Gastroesophageal sphincter (tissue), 4 donors: ENCODE data around the gene MGRN1. TPM values are rescaled to one million over a fixed set of nuclear protein-coding genes. Genes with fewer than 3 reads are reported as not detected.

ENCODE experiments used
- ATAC-seq: fragments of 150-250 bp; one replicate; pipeline ENCODE4 v1.9.1; 2016; ENCODE audit warnings: mild to moderate bottlenecking, moderate library complexity
- H3K27ac ChIP-seq, 4 donors: fragments of 200-600 bp; sonication (generic) in 3 of 4; 1 replicate in 3 of 4; 2 replicates in 1 of 4; pipeline ENCODE4 v1.5.1; 2016 to 2019
- H3K27me3 ChIP-seq: fragments of 200-600 bp; sonication (generic); one replicate; pipeline ENCODE4 v1.5.1; 2019
- H3K36me3 ChIP-seq, 2 donors: fragments of 200-600 bp; sonication (generic); one replicate each; pipeline ENCODE4 v1.5.1; 2019; ENCODE audit warnings: control low read depth in 1 of 2
- H3K4me1 ChIP-seq, 3 donors: fragments of 200-600 bp; sonication (generic); 1 replicate in 2 of 3; 2 replicates in 1 of 3; pipeline ENCODE4 v1.5.1; 2016 to 2019; ENCODE audit warnings: control low read depth in 2 of 3
- H3K4me3 ChIP-seq, 2 donors: fragments of 200-600 bp; sonication (generic); one replicate each; pipeline ENCODE4 v1.5.1; 2019; ENCODE audit warnings: mild to moderate bottlenecking in 1 of 2, moderate library complexity in 1 of 2
- H3K9me3 ChIP-seq, 3 donors: fragments of 200-600 bp; sonication (generic); one replicate each; pipeline ENCODE4 v1.5.1; 2017 to 2019; ENCODE audit warnings: control low read depth in 2 of 3
- EP300 ChIP-seq: sonication (generic); formaldehyde crosslinking; IDR thresholded peaks from one replicate; pipeline ENCODE4 v1.6.1; 2017; ENCODE audit warnings: antibody characterized with exemption, mild to moderate bottlenecking
- POLR2A ChIP-seq, 2 donors: fragments of 450-650 bp; IDR thresholded peaks; one replicate each; pipeline ENCODE4 v1.6.1; 2017; ENCODE audit warnings: antibody characterized with exemption in 2 of 2, mild to moderate bottlenecking in 2 of 2, moderate library complexity in 1 of 2
- POLR2AphosphoS5 ChIP-seq: sonication (generic); formaldehyde crosslinking; IDR thresholded peaks from one replicate; pipeline ENCODE4 v1.6.1; 2017; ENCODE audit warnings: antibody characterized with exemption
- WGBS, 2 donors: methylation state at CpG; one replicate each; pipeline ENCODE4 v1.1.5; 2018; ENCODE audit warnings: low coverage in 1 of 2; 5-methylcytosine and 5-hydroxymethylcytosine counted together
- total RNA-seq, 4 donors: library from RNA; depleted of rRNA; stranded (reverse); fragments of >200 nt; gene quantifications; one replicate each; pipeline ENCODE4 v1.1.0, GENCODE V29; 2016
- TF ChIP-seq, protein P1 (sequence below), 4 experiments: fragments of 200-600 bp in 2 of 4; fragments of 450-650 bp in 2 of 4; sonication (generic) in 1 of 4; IDR thresholded peaks; one replicate each; pipeline ENCODE4 v1.5.1; 2017 to 2019; ENCODE audit warnings: antibody characterized with exemption in 4 of 4, mild to moderate bottlenecking in 2 of 4, moderate library complexity in 2 of 4

Gene MGRN1
- total RNA-seq, 4 donors from 2014 or later, result 29.2 to 67.0 (median 40.5) TPM

DNA sequence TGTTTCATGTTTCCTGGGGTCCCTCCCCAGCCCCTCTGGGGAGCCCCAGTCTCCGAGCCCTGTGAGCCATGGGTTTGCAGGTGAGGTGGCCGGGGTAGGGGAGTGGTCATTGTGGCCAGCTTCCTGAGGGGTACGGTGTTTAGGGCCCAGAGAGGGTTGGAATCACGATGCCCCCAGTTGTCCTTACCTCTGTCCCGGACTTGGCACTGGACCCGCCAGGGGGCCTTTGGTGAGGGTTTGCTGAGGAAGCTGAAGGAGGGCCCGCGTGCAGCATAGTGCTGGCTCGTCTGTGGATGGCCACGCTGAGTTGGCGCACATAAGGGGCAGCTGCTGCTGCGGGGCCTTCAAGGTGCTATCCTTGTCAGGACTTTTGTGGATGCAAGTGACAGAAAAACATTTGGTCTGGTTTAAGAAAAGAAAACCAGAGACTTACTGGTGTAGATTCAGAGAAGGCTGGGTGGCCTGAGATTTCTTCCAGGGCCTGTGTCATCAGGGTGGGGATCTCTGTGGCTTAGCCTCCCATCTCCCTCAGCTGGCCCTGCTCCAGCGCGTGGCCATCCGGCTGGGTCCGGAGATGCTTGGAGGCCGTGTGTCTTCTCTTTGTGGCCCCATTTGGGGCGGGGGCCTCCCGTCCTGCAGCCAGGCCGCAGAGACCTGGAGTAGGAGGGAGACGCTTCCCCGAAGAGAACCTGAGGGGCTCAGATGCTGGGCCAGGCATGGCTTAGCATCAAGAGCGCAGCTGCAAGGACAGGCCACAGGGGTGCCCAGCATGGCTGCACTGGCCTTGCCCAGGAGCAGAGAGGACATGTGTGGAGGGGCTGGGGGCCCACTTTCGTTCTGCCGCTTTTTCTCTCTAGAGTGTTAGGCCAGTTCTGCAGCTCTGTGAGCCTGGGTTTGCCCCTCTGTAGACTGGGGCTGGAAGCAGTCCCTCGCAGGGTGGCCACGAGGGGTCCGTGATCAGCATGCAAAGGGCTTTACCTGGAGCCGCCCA lies 35.0 kb downstream of the MGRN1 start:
- ATAC-seq, result no peak
- peaks cover 0 to 39% (median 0%) of the 10 kb centered on the region in 3 donors for H3K4me1 ChIP-seq
- H3K4me3 ChIP-seq, result no peak overlapping the region
- H3K9me3 ChIP-seq, result no peaks in the 10 kb centered on the region
- H3K27me3 ChIP-seq, result no peaks in the 10 kb centered on the region
- H3K36me3 ChIP-seq, result peaks cover 0 to 92% of the 10 kb centered on the region in 2 donors
- peak overlapping the region in 1 of 4 donors; percentile 51 for H3K27ac ChIP-seq
- TF ChIP-seq, protein P1, sequence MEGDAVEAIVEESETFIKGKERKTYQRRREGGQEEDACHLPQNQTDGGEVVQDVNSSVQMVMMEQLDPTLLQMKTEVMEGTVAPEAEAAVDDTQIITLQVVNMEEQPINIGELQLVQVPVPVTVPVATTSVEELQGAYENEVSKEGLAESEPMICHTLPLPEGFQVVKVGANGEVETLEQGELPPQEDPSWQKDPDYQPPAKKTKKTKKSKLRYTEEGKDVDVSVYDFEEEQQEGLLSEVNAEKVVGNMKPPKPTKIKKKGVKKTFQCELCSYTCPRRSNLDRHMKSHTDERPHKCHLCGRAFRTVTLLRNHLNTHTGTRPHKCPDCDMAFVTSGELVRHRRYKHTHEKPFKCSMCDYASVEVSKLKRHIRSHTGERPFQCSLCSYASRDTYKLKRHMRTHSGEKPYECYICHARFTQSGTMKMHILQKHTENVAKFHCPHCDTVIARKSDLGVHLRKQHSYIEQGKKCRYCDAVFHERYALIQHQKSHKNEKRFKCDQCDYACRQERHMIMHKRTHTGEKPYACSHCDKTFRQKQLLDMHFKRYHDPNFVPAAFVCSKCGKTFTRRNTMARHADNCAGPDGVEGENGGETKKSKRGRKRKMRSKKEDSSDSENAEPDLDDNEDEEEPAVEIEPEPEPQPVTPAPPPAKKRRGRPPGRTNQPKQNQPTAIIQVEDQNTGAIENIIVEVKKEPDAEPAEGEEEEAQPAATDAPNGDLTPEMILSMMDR (IDR thresholded peaks at IDR 0.05), result no peak
- TF ChIP-seq EP300 (no peak), POLR2A (IDR thresholded peaks at IDR 0.05) (no peak), POLR2AphosphoS5 (no peak)
- WGBS, 2 donors, result 94 to 100% methylated on average over 4 to 5 of the region's 29 CpGs

DNA sequence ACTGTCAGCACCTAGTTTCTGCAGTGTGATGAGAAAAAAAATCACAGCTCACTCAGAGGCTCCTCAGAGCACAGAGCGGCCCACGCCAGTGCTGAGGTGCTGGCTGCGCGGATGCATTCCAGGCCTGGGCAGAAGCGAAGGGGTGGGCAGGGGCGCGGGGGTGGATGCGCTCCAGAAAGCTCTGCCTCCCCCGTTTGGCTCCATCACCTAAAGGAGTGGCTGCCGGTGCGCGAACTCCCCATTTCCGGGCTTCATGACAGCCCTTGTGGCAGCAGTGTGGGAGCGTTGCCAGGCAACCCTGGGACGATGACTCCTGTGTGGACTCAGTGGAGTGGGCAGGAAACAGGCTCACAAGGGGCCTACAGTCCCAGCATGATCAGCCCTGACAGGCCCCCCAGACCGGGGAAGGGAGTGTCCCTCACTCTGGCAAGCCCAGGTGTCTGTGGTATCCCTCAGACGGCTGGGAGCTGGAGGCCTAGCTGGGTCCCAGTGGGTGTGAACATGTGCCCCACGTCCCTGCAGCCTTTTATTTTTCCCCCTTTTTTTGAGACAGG lies 35.9 kb downstream of the MGRN1 start:
- TF ChIP-seq POLR2AphosphoS5 (no peak), POLR2A (IDR thresholded peaks at IDR 0.05) (no peak), EP300 (no peak)
- TF ChIP-seq, protein P1 (IDR thresholded peaks at IDR 0.05), result no peak
- Histone ChIP-seq H3K36me3 (peaks cover 0 to 92% of the 10 kb centered on the region in 2 donors), H3K4me1 (peaks cover 0 to 44% (median 0%) of the 10 kb centered on the region in 3 donors), H3K27me3 (no peaks in the 10 kb centered on the region), H3K27ac (peak overlapping the region in 3 of 4 donors; percentile 33 to 51 (median 37)), H3K9me3 (no peaks in the 10 kb centered on the region), H3K4me3 (no peak overlapping the region)
- ATAC-seq, result peak; percentile 32
- WGBS, 2 donors, result 41 to 66% methylated on average over 3 to 4 of the region's 18 CpGs

DNA sequence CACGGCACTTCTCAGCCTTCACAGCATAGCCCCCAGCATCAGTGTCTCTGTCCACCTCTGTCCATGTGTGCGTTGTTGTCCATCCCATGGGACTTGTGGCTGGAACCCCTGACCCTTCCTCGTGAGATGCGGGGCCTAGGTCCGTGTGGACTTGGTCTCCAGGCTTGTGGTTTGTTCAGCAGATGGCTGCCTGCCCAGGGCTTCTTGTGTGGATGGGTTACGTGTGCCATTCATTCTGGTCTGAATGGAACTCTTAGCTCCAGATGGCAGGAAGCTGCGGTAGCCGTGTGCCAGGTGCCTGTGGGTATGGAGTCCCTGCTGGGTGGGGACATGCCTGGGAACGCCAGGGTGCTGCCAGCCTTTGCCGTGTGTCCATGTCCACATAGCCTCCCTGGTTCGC lies 37.0 kb downstream of the MGRN1 start:
- no peak for TF ChIP-seq POLR2AphosphoS5
- TF ChIP-seq, protein P1 (IDR thresholded peaks at IDR 0.05), result no peak
- no peak for TF ChIP-seq EP300
- TF ChIP-seq POLR2A (IDR thresholded peaks at IDR 0.05), result no peak
- H3K9me3 ChIP-seq, result no peaks in the 10 kb centered on the region
- 20 to 100% methylated on average over 1 to 2 of the region's 11 CpGs for WGBS, 2 donors
- peaks cover 0 to 92% of the 10 kb centered on the region in 2 donors for H3K36me3 ChIP-seq
- H3K4me1 ChIP-seq, result peaks cover 0 to 44% (median 0%) of the 10 kb centered on the region in 3 donors
- no peak overlapping the region for H3K27ac ChIP-seq
- no peak for ATAC-seq
- no peak overlapping the region for H3K4me3 ChIP-seq
- H3K27me3 ChIP-seq, result no peaks in the 10 kb centered on the region

DNA sequence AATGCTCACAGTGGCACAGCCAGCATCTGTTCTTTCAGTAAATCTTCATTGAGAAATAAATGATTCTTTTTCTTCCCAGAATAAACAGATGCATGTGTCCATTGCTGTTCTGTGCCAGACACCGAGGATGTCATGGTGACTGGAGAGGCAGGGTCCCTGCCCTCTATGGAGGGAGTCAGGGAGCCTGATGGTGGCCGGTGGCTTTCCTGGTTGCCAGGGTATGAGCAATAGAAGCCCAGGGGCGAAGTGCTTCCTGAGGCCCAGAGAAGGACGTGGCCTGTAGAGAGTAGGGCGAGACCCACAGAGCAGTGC lies 38.8 kb downstream of the MGRN1 start:
- H3K4me3 ChIP-seq, result no peak overlapping the region
- no peak for ATAC-seq
- H3K27ac ChIP-seq, result peak overlapping the region in 2 of 4 donors; percentile 32 to 58
- peaks cover 0 to 92% of the 10 kb centered on the region in 2 donors for H3K36me3 ChIP-seq
- H3K4me1 ChIP-seq, result peaks cover 0 to 44% (median 0%) of the 10 kb centered on the region in 3 donors
- no peak for TF ChIP-seq POLR2AphosphoS5
- TF ChIP-seq POLR2A (IDR thresholded peaks at IDR 0.05), result no peak
- no peak for TF ChIP-seq EP300
- TF ChIP-seq, protein P1 (IDR thresholded peaks at IDR 0.05), result no peak
- no peaks in the 10 kb centered on the region for H3K9me3 ChIP-seq
- WGBS, 2 donors, result 57 to 77% methylated on average over 3 to 4 of the region's 5 CpGs
- H3K27me3 ChIP-seq, result no peaks in the 10 kb centered on the region
